Endothelial cell (in vitro differentiated cells): Measurements from ENCODE around the gene LBP. TPM values are rescaled to one million over a fixed set of nuclear protein-coding genes. Genes with fewer than 3 reads are reported as not detected.

Experiments used
- DNase-seq: peaks from one replicate; pipeline ENCODE4 v3.0.0; 2021; ENCODE audit warnings: low spot score
- H3K27ac Mint-ChIP-seq: one replicate; pipeline ENCODE4 v1.8.0; 2021; ENCODE audit warnings: mixed read lengths, inconsistent platforms; ENCODE audit not compliant: unreplicated experiment
- H3K27me3 Mint-ChIP-seq: one replicate; pipeline ENCODE4 v1.8.0; 2021; ENCODE audit warnings: mild to moderate bottlenecking, moderate library complexity, mixed read lengths, inconsistent platforms; ENCODE audit not compliant: unreplicated experiment
- H3K36me3 Mint-ChIP-seq: one replicate; pipeline ENCODE4 v1.8.0; 2021; ENCODE audit warnings: mild to moderate bottlenecking, low read depth, mixed read lengths, inconsistent platforms; ENCODE audit not compliant: unreplicated experiment
- H3K4me1 Mint-ChIP-seq: one replicate; pipeline ENCODE4 v1.8.0; 2021; ENCODE audit warnings: mild to moderate bottlenecking, mixed read lengths, inconsistent platforms; ENCODE audit not compliant: unreplicated experiment
- H3K4me3 Mint-ChIP-seq: one replicate; pipeline ENCODE4 v1.8.0; 2021; ENCODE audit warnings: mild to moderate bottlenecking, mixed read lengths, inconsistent platforms; ENCODE audit not compliant: unreplicated experiment
- H3K9me3 Mint-ChIP-seq: one replicate; pipeline ENCODE4 v1.8.0; 2021; ENCODE audit warnings: mixed read lengths, inconsistent platforms; ENCODE audit not compliant: unreplicated experiment
- CTCF ChIP-seq: fragments of 200-600 bp; sonication (generic); IDR thresholded peaks from one replicate; pipeline ENCODE4 v1.5.0; 2021; ENCODE audit warnings: antibody characterized with exemption; ENCODE audit not compliant: unreplicated experiment
- total RNA-seq: library from RNA; stranded (reverse); fragmentation: NEBNext Ultra II Directional; extraction: Animal tissue kit (Norgen Biotek cat#: 25700); gene quantifications from one replicate; pipeline ENCODE4 v1.2.1, GENCODE V29; 2021; ENCODE audit not compliant: unreplicated experiment

Gene LBP
- total RNA-seq, 1 donor from 2014 or later = 1.2 TPM

- no peak overlapping the region for H3K4me3 Mint-ChIP-seq
- no peak for TF ChIP-seq CTCF
Measured at GRCh38 chr20:38353316-38353715, 7.0 kb downstream of the LBP start.

GRCh38 chr20:38354227-38354626 lies 7.9 kb downstream of the LBP start:
- Mint-ChIP-seq H3K4me3 (no peak overlapping the region), H3K36me3 (no peaks in the 10 kb centered on the region), H3K27ac (no peak overlapping the region), H3K9me3 (no peaks in the 10 kb centered on the region), H3K4me1 (peaks cover 17% of the 10 kb centered on the region), H3K27me3 (no peaks in the 10 kb centered on the region)
- DNase-seq = no peak
- no peak for TF ChIP-seq CTCF

More at GRCh38 chr20:38353316-38353715, 7.0 kb downstream of the LBP start:
- Mint-ChIP-seq H3K4me1 (peaks cover 17% of the 10 kb centered on the region), H3K27ac (peak overlapping the region; percentile 61), H3K27me3 (no peaks in the 10 kb centered on the region), H3K36me3 (no peaks in the 10 kb centered on the region), H3K9me3 (no peaks in the 10 kb centered on the region)
- peak; percentile 26 for DNase-seq

DNA sequence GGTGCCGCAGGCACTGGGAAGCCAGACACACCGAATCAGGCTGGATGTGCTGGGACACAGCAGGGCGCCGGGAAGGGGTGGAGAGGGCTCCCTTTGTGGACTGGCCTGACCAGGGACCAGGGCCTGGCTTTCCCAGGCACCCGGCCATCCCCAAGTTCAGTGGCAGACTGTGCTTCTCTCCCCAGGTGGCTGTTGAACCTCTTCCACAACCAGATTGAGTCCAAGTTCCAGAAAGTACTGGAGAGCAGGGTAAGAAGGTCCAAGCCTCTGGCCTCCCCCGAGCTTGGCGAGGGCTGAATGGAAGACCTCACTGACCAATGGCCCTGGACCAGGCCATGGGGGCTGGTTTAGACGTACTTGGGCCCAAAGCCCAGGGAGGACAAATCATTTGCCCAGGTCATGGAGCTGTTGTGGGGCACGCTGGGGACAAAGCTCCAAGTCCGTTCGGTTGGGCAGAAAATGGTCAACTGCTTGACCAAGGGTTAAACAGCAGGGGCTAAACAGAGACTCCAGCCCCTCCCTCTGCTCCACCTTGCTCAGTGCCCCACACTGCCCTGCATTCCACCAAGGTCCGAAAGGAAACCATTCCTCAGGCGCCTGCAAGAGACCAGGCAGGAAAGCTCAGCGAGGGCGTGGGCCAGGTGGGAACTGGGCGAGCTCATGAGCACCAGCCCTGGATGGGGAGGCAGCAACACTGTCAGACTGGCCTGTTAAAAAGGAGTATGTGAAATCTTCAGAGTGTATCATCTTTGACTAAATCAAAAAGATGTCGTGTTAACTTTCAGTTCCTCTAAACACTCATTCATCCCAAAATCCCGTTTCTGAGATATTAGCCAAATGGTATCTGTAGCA lies 9.1 kb downstream of the LBP start:
- Mint-ChIP-seq H3K9me3 (no peaks in the 10 kb centered on the region), H3K27me3 (no peaks in the 10 kb centered on the region), H3K4me1 (peaks cover 15% of the 10 kb centered on the region), H3K36me3 (no peaks in the 10 kb centered on the region), H3K27ac (no peak overlapping the region), H3K4me3 (no peak overlapping the region)
- no peak for TF ChIP-seq CTCF
- DNase-seq = no peak

DNA sequence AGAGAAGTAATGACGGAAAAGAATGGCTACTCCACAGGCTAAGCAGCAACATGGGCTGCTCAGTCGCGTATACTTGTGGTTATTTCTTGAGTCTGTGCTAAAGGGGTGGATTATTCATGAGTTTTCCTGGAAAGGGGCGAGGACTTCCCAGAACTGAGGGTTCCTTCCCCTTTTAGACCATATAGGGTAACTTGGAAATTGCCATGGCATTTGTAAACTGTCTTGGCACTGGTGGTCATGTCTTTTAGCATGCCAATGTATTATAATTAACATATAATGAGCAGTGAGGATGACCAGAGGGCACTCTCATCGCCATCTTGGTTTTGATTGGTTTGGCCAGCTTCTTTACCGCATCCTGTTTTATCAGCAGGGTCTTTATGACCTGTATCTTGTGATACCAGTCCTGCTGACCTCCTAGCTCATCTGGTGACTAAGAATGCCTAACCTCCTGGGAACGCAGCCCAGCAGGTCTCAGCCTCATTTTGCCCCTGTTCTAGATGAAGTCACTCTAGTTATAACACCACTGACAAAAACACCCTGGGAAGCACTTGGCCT lies 11.4 kb downstream of the LBP start:
- H3K27me3 Mint-ChIP-seq = no peaks in the 10 kb centered on the region
- H3K4me1 Mint-ChIP-seq = peaks cover 9% of the 10 kb centered on the region
- DNase-seq = no peak
- no peak overlapping the region for H3K27ac Mint-ChIP-seq
- TF ChIP-seq CTCF = no peak
- H3K4me3 Mint-ChIP-seq = no peak overlapping the region
- no peaks in the 10 kb centered on the region for H3K36me3 Mint-ChIP-seq
- H3K9me3 Mint-ChIP-seq = no peaks in the 10 kb centered on the region

DNA sequence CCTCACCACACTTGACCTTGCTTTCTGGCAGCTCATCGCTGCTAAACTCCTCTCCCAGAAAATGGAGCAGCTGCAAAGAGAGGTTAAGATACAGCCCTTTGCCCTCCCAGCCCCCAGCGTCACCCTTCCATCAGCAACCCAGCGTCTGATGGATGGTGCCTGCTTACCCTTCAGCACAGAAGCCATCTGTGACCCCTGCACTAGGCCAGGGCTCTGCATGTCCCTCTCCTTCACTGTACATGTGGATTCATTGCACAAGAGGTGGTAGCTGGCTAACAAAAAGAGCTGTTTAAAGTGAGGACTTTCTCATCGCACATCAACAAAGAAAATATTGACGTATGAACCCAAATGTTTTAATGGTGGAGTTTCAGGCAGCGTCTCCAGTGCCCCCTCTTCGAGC lies 12.3 kb downstream of the LBP start:
- H3K4me1 Mint-ChIP-seq = peaks cover under 1% of the 10 kb centered on the region
- no peak overlapping the region for H3K4me3 Mint-ChIP-seq
- TF ChIP-seq CTCF = no peak
- no peak overlapping the region for H3K27ac Mint-ChIP-seq
- no peaks in the 10 kb centered on the region for H3K36me3 Mint-ChIP-seq
- H3K9me3 Mint-ChIP-seq = no peaks in the 10 kb centered on the region
- no peak for DNase-seq
- no peaks in the 10 kb centered on the region for H3K27me3 Mint-ChIP-seq
